ENCODE results near the gene RALGPS1. TPM values are rescaled to one million over a fixed set of nuclear protein-coding genes. Genes with fewer than 3 reads are reported as not detected.

Gene RALGPS1
- total RNA-seq, 2 experiments from 2014 or later: 1.5 to 1.7 TPM

- POLR2A ChIA-PET: no interaction called here
These were observed 149.8 kb downstream of the RALGPS1 start for GRCh38 chr9:127064335-127064734.

GRCh38 chr9:127065592-127065991, 151.0 kb downstream of the RALGPS1 start:
- CTCF ChIA-PET: no interaction called here
- POLR2A ChIA-PET: no interaction called here

More at GRCh38 chr9:127064335-127064734, 149.8 kb downstream of the RALGPS1 start:
- CTCF ChIA-PET: no interaction called here

GRCh38 chr9:127066060-127066850, 151.7 kb downstream of the RALGPS1 start:
- POLR2A ChIA-PET: no interaction called here
- CTCF ChIA-PET: no interaction called here

- ChIA-PET POLR2A (no interaction called here), CTCF (no interaction called here)
These were observed 152.2 kb downstream of the RALGPS1 start for GRCh38 chr9:127066851-127067136.

GRCh38 chr9:127067603-127068220, 153.1 kb downstream of the RALGPS1 start:
- ChIA-PET POLR2A (interaction anchor here (0.6 kb wide), 1 partner anchor 1170 kb away, joined by 3 read pairs; no protein-coding TSS in a partner anchor), CTCF (no interaction called here)

- CTCF ChIA-PET: no interaction called here
These were observed 160.3 kb downstream of the RALGPS1 start for GRCh38 chr9:127074561-127075548.

GRCh38 chr9:127075624-127076372, 161.2 kb downstream of the RALGPS1 start:
- CTCF ChIA-PET: no interaction called here
- POLR2A ChIA-PET: no interaction called here

More at GRCh38 chr9:127074561-127075548, 160.3 kb downstream of the RALGPS1 start:
- POLR2A ChIA-PET: no interaction called here

GRCh38 chr9:127076860-127077643, 162.5 kb downstream of the RALGPS1 start:
- CTCF ChIA-PET: no interaction called here
- POLR2A ChIA-PET: no interaction called here

- CTCF ChIA-PET: no interaction called here
These were observed 163.0 kb downstream of the RALGPS1 start for GRCh38 chr9:127077644-127077946.

GRCh38 chr9:127078336-127078735, 163.8 kb downstream of the RALGPS1 start:
- POLR2A ChIA-PET: no interaction called here
- CTCF ChIA-PET: no interaction called here

More at GRCh38 chr9:127077644-127077946, 163.0 kb downstream of the RALGPS1 start:
- POLR2A ChIA-PET: no interaction called here

- ChIA-PET CTCF (no interaction called here), POLR2A (no interaction called here)
These were observed 164.4 kb downstream of the RALGPS1 start for GRCh38 chr9:127078988-127079387.

- POLR2A ChIA-PET: no interaction called here
- CTCF ChIA-PET: no interaction called here
These were observed 165.0 kb downstream of the RALGPS1 start for GRCh38 chr9:127079446-127080140.

GRCh38 chr9:127081250-127082185, 166.9 kb downstream of the RALGPS1 start:
- CTCF ChIA-PET: interaction anchor here (1.2 kb wide), 2 partner anchors 141 to 167 kb away, joined by 3 to 4 read pairs; no protein-coding TSS in a partner anchor
- POLR2A ChIA-PET: no interaction called here

- ChIA-PET POLR2A (no interaction called here), CTCF (interaction anchor here (1.2 kb wide), 2 partner anchors 143 to 166 kb away, joined by 3 to 4 read pairs; no protein-coding TSS in a partner anchor)
These were observed 168.8 kb downstream of the RALGPS1 start for GRCh38 chr9:127083138-127083980.

GRCh38 chr9:127084076-127085039, 169.8 kb downstream of the RALGPS1 start:
- CTCF ChIA-PET: no interaction called here
- POLR2A ChIA-PET: no interaction called here
